ENCODE measurements around the gene ACOXL.

The ACOXL gene

GRCh38 chr2:111015283-111015995 is 283.1 kb downstream of the ACOXL start:
- no peak for DNase-seq (ENCODE audit: low read depth)

GRCh38 chr2:111017034-111017622 is 284.8 kb downstream of the ACOXL start:
- no peak for DNase-seq (ENCODE audit: low read depth)

GRCh38 chr2:111017909-111018308 is 285.5 kb downstream of the ACOXL start:
- no peak for DNase-seq (ENCODE audit: low read depth)

- no peak for DNase-seq (ENCODE audit: low read depth)
Measured at GRCh38 chr2:111019381-111019780, 287.0 kb downstream of the ACOXL start.

- no peak for DNase-seq (ENCODE audit: low read depth)
Measured at GRCh38 chr2:111022633-111023032, 290.3 kb downstream of the ACOXL start.

- DNase-seq (ENCODE audit: low read depth): no peak
Measured at GRCh38 chr2:111024496-111024895, 292.1 kb downstream of the ACOXL start.

GRCh38 chr2:111025288-111025687 is 292.9 kb downstream of the ACOXL start:
- DNase-seq (ENCODE audit: low read depth): no peak

- no peak for DNase-seq (ENCODE audit: low read depth)
Measured at GRCh38 chr2:111028720-111029119, 296.3 kb downstream of the ACOXL start.

GRCh38 chr2:111029181-111029927 is 297.0 kb downstream of the ACOXL start:
- no peak for DNase-seq (ENCODE audit: low read depth)

- no peak for DNase-seq (ENCODE audit: low read depth)
Measured at GRCh38 chr2:111030260-111030891, 298.0 kb downstream of the ACOXL start.

GRCh38 chr2:111030945-111031344 is 298.6 kb downstream of the ACOXL start:
- DNase-seq (ENCODE audit: low read depth): no peak

- no peak for DNase-seq (ENCODE audit: low read depth)
Measured at GRCh38 chr2:111031546-111032478, 299.4 kb downstream of the ACOXL start.

- no peak for DNase-seq (ENCODE audit: low read depth)
Measured at GRCh38 chr2:111032721-111033429, 300.5 kb downstream of the ACOXL start.

- DNase-seq (ENCODE audit: low read depth): no peak
Measured at GRCh38 chr2:111034146-111034545, 301.8 kb downstream of the ACOXL start.

GRCh38 chr2:111034606-111035005 is 302.2 kb downstream of the ACOXL start:
- no peak for DNase-seq (ENCODE audit: low read depth)

GRCh38 chr2:111035830-111036441 is 303.6 kb downstream of the ACOXL start:
- no peak for DNase-seq (ENCODE audit: low read depth)

- DNase-seq (ENCODE audit: low read depth): no peak
Measured at GRCh38 chr2:111037128-111037527, 304.8 kb downstream of the ACOXL start.

- no peak for DNase-seq (ENCODE audit: low read depth)
Measured at GRCh38 chr2:111039628-111040383, 307.4 kb downstream of the ACOXL start.

- no peak for DNase-seq (ENCODE audit: low read depth)
Measured at GRCh38 chr2:111041398-111042202, 309.2 kb downstream of the ACOXL start.

Measured in stimulated activated CD8-positive, alpha-beta memory T cell treated with anti-CD3 and anti-CD28 coated beads, Interleukin-15, amount 100 ng/mL, for 1 hour (primary cell).